GM12864 (cell line): ENCODE data around the gene CLEC2L.

Experiments
- DNase-seq: peaks from one replicate; pipeline ENCODE4 v3.0.0-alpha.2; 2011; ENCODE audit warnings: low read depth
- H3K4me3 ChIP-seq: 2 replicates; pipeline ENCODE4 v1.5.1; 2011; ENCODE audit warnings: mild to moderate bottlenecking, low read depth, low read length, control low read depth
- TF ChIP-seq, protein P1 (sequence below): IDR thresholded peaks from 2 replicates; pipeline ENCODE4 v1.5.1; 2011; ENCODE audit warnings: low read depth, mild to moderate bottlenecking, moderate library complexity, low read length, control low read depth, inconsistent platforms; ENCODE audit errors: missing control alignments

Gene CLEC2L

DNA sequence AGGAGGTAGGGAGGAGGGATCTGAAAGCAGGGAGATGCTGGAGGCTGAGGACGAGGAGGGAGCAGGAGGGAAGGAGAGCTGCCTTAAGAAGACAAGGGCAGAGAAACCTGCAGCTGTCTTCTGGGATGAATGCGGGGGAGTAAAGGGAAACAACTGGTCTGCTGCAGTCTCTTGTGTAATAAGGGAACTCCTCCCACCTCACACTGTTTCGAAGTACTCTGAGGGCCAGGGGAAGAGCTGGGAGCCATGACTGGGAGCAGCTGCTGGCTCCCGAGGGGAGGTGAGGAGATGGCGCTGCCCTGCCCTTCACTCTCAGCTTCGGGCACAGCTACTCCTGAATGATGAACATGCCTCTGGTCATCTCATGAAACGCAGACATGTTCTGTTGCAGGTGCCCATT lies 65.1 kb downstream of the CLEC2L start:
- no peak for DNase-seq
- TF ChIP-seq, protein P1, sequence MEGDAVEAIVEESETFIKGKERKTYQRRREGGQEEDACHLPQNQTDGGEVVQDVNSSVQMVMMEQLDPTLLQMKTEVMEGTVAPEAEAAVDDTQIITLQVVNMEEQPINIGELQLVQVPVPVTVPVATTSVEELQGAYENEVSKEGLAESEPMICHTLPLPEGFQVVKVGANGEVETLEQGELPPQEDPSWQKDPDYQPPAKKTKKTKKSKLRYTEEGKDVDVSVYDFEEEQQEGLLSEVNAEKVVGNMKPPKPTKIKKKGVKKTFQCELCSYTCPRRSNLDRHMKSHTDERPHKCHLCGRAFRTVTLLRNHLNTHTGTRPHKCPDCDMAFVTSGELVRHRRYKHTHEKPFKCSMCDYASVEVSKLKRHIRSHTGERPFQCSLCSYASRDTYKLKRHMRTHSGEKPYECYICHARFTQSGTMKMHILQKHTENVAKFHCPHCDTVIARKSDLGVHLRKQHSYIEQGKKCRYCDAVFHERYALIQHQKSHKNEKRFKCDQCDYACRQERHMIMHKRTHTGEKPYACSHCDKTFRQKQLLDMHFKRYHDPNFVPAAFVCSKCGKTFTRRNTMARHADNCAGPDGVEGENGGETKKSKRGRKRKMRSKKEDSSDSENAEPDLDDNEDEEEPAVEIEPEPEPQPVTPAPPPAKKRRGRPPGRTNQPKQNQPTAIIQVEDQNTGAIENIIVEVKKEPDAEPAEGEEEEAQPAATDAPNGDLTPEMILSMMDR = no peak
- no peak overlapping the region for H3K4me3 ChIP-seq

DNA sequence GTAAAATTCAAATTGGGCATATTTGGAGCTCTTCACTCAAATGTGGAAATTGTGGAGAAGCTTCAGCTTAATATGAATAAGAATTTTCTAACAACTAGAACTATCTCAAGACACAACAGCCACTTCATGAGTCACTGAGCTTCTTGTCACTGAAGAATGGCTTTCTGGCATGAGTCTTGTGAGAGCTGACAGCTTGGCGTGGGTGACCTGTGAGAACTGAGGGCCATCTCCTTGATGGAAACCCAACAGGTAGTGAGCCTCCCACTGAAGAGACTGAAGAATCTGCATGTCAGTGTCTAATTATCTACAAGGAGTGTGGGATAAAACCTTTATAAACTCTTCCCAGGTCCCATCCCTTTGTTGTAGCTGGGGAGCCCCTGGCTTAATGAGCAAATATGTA lies 66.0 kb downstream of the CLEC2L start:
- DNase-seq = no peak
- TF ChIP-seq, protein P1 = no peak
- H3K4me3 ChIP-seq = no peak overlapping the region

DNA sequence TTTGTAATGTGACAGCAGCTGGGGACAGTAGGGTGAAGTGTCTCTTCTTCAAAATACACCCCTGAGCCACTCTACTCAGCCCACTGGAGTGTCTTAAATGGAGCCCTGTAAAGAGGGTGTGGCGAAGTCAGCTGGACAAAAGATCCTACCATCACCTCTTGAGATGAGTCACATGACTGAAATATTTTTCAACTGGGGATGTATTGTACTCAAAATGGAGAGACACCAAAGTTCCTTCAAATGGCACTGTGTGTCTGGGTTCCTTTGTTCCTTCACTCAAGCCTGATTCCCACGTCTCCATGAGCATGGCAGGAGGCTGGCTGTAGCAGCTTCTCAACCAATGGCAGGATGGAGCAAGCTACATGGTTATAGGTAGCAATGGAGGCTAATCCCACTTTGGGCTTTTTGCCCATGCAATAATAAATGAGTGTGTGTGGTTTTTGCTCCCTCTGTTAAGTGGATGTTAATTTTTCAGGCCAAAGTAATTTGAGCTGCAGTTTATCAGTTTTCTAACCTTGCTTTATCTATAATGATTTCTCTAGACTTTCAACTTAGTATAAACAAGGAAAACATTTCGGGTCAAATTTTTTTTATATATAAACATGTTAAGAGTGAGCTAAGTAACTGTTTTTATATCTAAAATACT lies 68.2 kb downstream of the CLEC2L start:
- TF ChIP-seq, protein P1 = no peak
- H3K4me3 ChIP-seq = no peak overlapping the region
- no peak for DNase-seq

DNA sequence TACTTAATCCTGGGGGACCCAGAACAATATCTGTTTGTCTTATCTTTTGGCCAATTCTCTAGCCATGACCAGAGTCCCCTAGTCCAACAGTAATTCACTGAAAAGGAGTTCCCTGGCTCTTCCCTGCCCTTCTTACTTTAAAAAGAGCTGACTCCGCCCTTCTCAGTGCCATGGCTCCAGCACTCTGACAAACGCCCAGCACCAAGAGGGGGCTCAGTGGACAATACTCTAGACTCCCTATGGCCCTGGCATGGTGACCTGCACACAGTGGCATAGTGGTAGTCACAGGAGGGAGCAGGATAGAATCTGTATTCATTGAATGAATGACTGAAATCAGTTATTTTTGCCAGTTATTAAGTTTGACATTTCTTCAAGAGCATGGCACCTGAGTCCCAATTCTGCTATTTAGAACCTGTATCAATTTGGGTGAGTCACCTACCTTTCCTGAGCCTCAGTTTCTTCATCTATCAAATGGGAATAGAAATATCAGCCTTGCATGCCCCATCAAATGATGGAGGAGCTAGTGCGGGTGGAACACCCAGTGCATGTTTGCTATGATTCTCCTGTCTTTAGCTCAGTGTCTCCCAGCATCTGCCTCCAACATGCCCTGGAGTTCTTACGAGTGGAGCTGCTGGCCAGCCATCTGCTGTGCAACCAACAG lies 69.4 kb downstream of the CLEC2L start:
- TF ChIP-seq, protein P1 = no peak
- H3K4me3 ChIP-seq = no peak overlapping the region
- no peak for DNase-seq

DNA sequence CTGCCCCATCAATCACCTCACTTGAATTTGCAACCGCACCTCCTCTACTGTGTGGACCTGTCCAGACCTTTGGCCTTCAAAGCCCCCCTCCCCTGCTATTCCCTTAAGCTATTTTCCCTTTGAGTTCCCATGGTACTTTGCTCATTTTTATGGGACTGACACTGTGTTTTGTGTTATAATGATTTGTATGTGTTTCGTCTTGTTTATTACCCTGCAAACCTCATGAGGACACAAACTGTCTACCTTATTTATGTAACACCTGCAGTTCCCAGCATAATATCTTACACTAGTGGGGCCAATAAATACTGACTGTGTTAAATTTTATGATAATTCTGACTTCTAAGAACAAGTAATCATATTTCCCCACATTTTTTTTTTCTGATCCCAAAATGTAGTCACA lies 70.6 kb downstream of the CLEC2L start:
- DNase-seq = no peak
- no peak overlapping the region for H3K4me3 ChIP-seq
- TF ChIP-seq, protein P1 = no peak
